LNCaP clone FGC (cell line): Measurements from ENCODE around the gene WDR93.

Experiments used
- DNase-seq: peaks from one replicate; pipeline ENCODE4 v3.0.0-alpha.2; 2011; ENCODE audit warnings: low read depth
- H3K4me3 ChIP-seq: 2 replicates; pipeline ENCODE4 v1.5.1; 2011; ENCODE audit warnings: mild to moderate bottlenecking, low read depth, low read length, control low read depth
- TF ChIP-seq, protein P1 (sequence below): IDR thresholded peaks from 2 replicates; pipeline ENCODE4 v1.5.1; 2012; ENCODE audit warnings: mild to moderate bottlenecking; ENCODE audit not compliant: control insufficient read depth, insufficient read depth; ENCODE audit errors: extremely low read depth

WDR93 gene

GRCh38 chr15:89714775-89715174, 24.2 kb downstream of the WDR93 start:
- DNase-seq, result no peak
- TF ChIP-seq, protein P1, sequence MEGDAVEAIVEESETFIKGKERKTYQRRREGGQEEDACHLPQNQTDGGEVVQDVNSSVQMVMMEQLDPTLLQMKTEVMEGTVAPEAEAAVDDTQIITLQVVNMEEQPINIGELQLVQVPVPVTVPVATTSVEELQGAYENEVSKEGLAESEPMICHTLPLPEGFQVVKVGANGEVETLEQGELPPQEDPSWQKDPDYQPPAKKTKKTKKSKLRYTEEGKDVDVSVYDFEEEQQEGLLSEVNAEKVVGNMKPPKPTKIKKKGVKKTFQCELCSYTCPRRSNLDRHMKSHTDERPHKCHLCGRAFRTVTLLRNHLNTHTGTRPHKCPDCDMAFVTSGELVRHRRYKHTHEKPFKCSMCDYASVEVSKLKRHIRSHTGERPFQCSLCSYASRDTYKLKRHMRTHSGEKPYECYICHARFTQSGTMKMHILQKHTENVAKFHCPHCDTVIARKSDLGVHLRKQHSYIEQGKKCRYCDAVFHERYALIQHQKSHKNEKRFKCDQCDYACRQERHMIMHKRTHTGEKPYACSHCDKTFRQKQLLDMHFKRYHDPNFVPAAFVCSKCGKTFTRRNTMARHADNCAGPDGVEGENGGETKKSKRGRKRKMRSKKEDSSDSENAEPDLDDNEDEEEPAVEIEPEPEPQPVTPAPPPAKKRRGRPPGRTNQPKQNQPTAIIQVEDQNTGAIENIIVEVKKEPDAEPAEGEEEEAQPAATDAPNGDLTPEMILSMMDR, result no peak
- H3K4me3 ChIP-seq, result no peak overlapping the region

GRCh38 chr15:89723031-89723430, 32.4 kb downstream of the WDR93 start:
- TF ChIP-seq, protein P1, result no peak
- H3K4me3 ChIP-seq, result no peak overlapping the region
- no peak for DNase-seq

- TF ChIP-seq, protein P1, result no peak
- H3K4me3 ChIP-seq, result no peak overlapping the region
- no peak for DNase-seq
These were observed 34.0 kb downstream of the WDR93 start for GRCh38 chr15:89724621-89725020.

DNA sequence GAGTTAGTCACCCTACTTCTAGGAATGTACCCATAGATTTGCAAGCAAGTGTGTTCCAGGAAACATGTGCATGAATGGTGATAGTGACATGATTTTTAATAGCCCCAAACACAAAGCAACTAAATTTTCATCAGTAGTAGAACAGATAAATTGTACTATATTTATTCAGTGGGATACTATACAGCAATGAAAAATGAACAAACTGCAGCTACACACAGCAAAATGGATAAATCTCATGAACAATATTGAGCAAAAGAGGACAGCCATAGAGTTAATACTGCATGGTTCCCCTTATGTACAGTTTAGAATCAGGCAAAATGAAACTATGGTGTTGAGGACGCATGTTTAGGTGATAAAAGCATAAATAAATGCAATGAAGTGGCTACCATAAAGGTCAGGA, 34.5 kb downstream of the WDR93 start:
- TF ChIP-seq, protein P1, result no peak
- DNase-seq, result no peak
- H3K4me3 ChIP-seq, result no peak overlapping the region

DNA sequence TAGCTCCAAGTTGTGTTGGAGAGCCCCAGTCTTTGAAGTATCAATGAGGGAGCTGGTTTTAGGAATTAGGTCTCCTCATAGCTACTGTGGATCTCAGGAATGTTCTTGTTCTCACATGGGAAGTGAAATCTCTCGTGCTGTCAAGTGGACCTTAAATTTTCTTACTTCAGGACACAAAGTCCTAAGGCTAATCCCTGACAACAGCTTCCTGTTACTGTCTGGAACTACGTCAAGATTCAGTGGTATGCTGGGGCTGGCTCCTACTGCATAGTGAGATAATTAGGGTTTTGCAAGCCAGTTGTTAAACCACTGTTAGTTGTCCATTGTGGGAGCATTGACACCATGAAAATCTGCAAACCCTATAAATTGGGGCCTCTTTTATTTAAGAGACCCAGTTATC, 37.6 kb downstream of the WDR93 start:
- no peak overlapping the region for H3K4me3 ChIP-seq
- TF ChIP-seq, protein P1, result no peak
- no peak for DNase-seq

DNA sequence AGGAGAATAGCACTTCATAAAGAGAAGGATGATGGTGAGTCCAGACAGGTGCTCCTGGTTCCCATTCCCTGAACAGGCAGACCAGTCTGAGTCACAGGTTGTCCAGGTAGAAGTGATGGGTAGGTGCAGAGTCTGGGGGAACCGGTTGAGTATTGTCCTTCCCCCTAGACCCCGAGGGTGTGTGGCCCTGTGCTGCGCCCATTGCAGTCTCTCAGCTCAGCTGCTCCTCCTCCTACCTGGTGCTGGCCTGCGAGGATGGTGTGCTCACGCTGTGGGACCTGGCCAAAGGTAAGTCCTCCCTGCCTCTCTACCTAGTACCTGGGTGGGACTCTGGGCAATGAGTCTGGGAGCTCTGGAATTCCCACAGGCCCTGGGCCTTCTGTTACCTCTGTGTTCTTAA, 40.7 kb downstream of the WDR93 start:
- DNase-seq, result no peak
- TF ChIP-seq, protein P1, result no peak
- H3K4me3 ChIP-seq, result no peak overlapping the region

DNA sequence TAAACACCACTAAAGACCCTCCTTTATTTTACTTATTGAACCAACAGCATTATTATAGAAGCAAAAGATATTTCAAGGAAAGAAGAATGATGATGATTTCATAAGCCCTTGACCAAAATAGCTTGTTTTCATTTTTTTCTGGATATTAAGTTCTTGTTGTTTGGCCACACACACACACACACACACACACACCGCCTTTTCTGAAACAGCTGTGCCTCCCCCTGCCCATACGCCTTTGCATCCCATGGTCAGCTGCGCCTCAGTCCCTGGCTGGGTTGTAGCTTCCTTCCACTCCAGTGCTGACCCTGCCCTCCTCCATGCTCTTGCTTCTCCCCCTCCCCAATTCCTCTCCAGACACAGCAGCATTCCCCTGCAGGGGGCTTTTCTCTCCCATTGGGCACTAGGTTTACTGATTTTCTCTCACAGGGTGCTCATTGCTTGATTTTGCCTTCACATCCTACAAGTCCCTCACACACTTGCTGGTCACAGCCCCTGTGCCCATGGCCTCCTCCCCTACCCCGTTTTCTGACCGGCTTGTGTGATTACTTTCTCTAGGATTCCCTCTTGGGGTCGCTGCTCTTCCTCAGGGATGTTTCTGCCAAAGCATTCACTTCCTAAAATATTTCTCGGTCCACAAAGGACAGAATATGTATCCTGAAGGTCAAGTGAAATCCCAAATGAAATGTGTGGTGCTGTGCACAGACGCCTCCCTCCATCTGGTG, 42.0 kb downstream of the WDR93 start:
- TF ChIP-seq, protein P1, result no peak
- H3K4me3 ChIP-seq, result no peak overlapping the region
- no peak for DNase-seq
